Measurements from ENCODE around the gene ZNF524. TPM values are rescaled to one million over a fixed set of nuclear protein-coding genes. Genes with fewer than 3 reads are reported as not detected.

ZNF524 gene
- total RNA-seq, 3 donors from 2014 or later (not counting 1 experiment from before 2014, with no cell fraction given): 9.2 to 12.6 (median 12.5) TPM

DNA sequence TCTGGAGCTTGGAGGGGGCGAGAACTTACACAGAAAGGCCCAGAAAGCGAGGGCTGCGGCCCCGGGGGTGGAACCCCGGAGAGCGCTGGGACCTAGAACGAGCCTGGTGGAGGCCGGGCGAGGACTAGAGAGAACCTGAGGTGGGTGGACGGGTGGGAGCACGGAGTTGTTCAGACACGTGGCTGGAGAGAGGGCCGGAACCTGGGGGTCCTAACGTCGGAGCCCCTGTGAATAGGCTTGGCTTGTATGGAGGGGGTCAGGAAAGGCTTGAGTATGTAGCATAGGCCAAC lies 43.7 kb downstream of the ZNF524 start:
- H3K9me3 ChIP-seq (ENCODE audit: control insufficient read depth, insufficient read depth, low read length): no peaks in the 10 kb centered on the region
- Mint-ChIP-seq H3K27me3 (ENCODE audit: low read depth in 2 of 2) (no peaks in the 10 kb centered on the region), H3K36me3 (no peaks in the 10 kb centered on the region), H3K4me1 (peaks cover 33 to 55% of the 10 kb centered on the region in 2 donors), H3K27ac (peak overlapping the region; percentile 80 to 96), H3K4me3 (peak overlapping the region; percentile 96), H3K9me3 (no peaks in the 10 kb centered on the region)
- peaks cover 69% of the 10 kb centered on the region for H3K4me1 ChIP-seq (ENCODE audit: control insufficient read depth, insufficient read depth, low read length)
- no peaks in the 10 kb centered on the region for H3K27me3 ChIP-seq (ENCODE audit: control insufficient read depth, insufficient read depth, low read length)
- H3K36me3 ChIP-seq (ENCODE audit: control insufficient read depth, insufficient read depth, low read length): peaks cover 13% of the 10 kb centered on the region
- WGBS (ENCODE audit: insufficient coverage): under 1% methylated on average over 15 of the region's 15 CpGs
- intact Hi-C loops (cut with micrococcal nuclease): loop anchor here (2.0 to 5.0 kb wide), 2 partner anchors 37 to 63 kb away; partner anchors contain the start of genes ZNF579 and ZNF865
- DNase-seq (no peak), ATAC-seq (no peak)
- peak overlapping the region; percentile 63 for H3K4me3 ChIP-seq (ENCODE audit: low read length)
- TF ChIP-seq, protein P1, sequence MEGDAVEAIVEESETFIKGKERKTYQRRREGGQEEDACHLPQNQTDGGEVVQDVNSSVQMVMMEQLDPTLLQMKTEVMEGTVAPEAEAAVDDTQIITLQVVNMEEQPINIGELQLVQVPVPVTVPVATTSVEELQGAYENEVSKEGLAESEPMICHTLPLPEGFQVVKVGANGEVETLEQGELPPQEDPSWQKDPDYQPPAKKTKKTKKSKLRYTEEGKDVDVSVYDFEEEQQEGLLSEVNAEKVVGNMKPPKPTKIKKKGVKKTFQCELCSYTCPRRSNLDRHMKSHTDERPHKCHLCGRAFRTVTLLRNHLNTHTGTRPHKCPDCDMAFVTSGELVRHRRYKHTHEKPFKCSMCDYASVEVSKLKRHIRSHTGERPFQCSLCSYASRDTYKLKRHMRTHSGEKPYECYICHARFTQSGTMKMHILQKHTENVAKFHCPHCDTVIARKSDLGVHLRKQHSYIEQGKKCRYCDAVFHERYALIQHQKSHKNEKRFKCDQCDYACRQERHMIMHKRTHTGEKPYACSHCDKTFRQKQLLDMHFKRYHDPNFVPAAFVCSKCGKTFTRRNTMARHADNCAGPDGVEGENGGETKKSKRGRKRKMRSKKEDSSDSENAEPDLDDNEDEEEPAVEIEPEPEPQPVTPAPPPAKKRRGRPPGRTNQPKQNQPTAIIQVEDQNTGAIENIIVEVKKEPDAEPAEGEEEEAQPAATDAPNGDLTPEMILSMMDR (IDR thresholded peaks at IDR 0.05): no peak
- peak overlapping the region; percentile 48 for H3K27ac ChIP-seq (ENCODE audit: low read length)

GRCh38 chr19:55644191-55644833 lies 44.2 kb downstream of the ZNF524 start:
- Histone ChIP-seq H3K4me3 (ENCODE audit: low read length) (peak overlapping the region; percentile 63), H3K27ac (ENCODE audit: low read length) (peak overlapping the region; percentile 48), H3K27me3 (ENCODE audit: control insufficient read depth, insufficient read depth, low read length) (no peaks in the 10 kb centered on the region), H3K4me1 (ENCODE audit: control insufficient read depth, insufficient read depth, low read length) (peaks cover 69% of the 10 kb centered on the region), H3K9me3 (ENCODE audit: control insufficient read depth, insufficient read depth, low read length) (no peaks in the 10 kb centered on the region), H3K36me3 (ENCODE audit: control insufficient read depth, insufficient read depth, low read length) (peaks cover 13% of the 10 kb centered on the region)
- TF ChIP-seq, protein P1 (IDR thresholded peaks at IDR 0.05): no peak
- intact Hi-C loops (cut with micrococcal nuclease): loop anchor here (5.0 kb wide), 1 partner anchor 37 kb away; the partner anchor contains the start of gene ZNF865
- ATAC-seq (no peak), DNase-seq (no peak)
- Mint-ChIP-seq H3K27me3 (ENCODE audit: low read depth in 2 of 2) (no peaks in the 10 kb centered on the region), H3K36me3 (no peaks in the 10 kb centered on the region), H3K4me1 (peaks cover 33 to 57% of the 10 kb centered on the region in 2 donors), H3K27ac (peak overlapping the region; percentile 80 to 96), H3K4me3 (peak overlapping the region; percentile 96), H3K9me3 (no peaks in the 10 kb centered on the region)
- WGBS (ENCODE audit: insufficient coverage): 61% methylated on average over 11 of the region's 12 CpGs

GRCh38 chr19:55644842-55645511 lies 44.9 kb downstream of the ZNF524 start:
- Histone ChIP-seq H3K36me3 (ENCODE audit: control insufficient read depth, insufficient read depth, low read length) (peaks cover 13% of the 10 kb centered on the region), H3K4me3 (ENCODE audit: low read length) (no peak overlapping the region), H3K4me1 (ENCODE audit: control insufficient read depth, insufficient read depth, low read length) (peaks cover 66% of the 10 kb centered on the region), H3K27me3 (ENCODE audit: control insufficient read depth, insufficient read depth, low read length) (no peaks in the 10 kb centered on the region), H3K27ac (ENCODE audit: low read length) (no peak overlapping the region), H3K9me3 (ENCODE audit: control insufficient read depth, insufficient read depth, low read length) (no peaks in the 10 kb centered on the region)
- WGBS (ENCODE audit: insufficient coverage): 89% methylated on average over 28 of the region's 28 CpGs
- Mint-ChIP-seq H3K27me3 (ENCODE audit: low read depth in 2 of 2) (peaks cover 0 to 3% of the 10 kb centered on the region in 2 donors), H3K9me3 (no peaks in the 10 kb centered on the region), H3K36me3 (no peaks in the 10 kb centered on the region), H3K4me1 (peaks cover 33 to 58% of the 10 kb centered on the region in 2 donors), H3K4me3 (peak overlapping the region; percentile 96), H3K27ac (peak overlapping the region; percentile 80 to 96)
- no peak for DNase-seq
- ATAC-seq: no peak
- TF ChIP-seq, protein P1 (IDR thresholded peaks at IDR 0.05): no peak
- intact Hi-C loops (cut with micrococcal nuclease): loop anchor here (5.0 kb wide), 1 partner anchor 38 kb away; the partner anchor contains the start of gene ZNF865
